Measurements from ENCODE around the gene RPL37A.

RPL37A gene

DNA sequence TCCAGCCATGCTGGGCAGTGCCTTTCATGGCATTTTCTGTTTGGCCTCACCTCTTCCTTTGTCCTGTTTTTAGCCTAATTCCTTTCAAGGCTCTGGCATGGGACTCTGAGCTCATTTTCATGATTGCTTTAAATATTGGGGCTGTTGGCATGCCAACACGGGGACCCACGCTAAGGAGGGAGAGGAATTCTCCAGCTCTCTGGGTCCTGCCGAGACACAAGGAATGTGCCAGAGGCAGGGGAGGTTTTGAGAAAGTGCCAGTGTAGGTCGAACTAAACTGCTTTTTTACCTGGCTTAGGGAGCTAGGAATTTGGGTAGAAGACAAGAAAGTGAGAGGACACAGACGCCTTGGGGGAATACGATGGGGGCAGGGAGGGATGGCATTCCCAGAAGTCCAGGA is 42.3 kb downstream of the RPL37A start:
- TF ChIP-seq, protein P1, sequence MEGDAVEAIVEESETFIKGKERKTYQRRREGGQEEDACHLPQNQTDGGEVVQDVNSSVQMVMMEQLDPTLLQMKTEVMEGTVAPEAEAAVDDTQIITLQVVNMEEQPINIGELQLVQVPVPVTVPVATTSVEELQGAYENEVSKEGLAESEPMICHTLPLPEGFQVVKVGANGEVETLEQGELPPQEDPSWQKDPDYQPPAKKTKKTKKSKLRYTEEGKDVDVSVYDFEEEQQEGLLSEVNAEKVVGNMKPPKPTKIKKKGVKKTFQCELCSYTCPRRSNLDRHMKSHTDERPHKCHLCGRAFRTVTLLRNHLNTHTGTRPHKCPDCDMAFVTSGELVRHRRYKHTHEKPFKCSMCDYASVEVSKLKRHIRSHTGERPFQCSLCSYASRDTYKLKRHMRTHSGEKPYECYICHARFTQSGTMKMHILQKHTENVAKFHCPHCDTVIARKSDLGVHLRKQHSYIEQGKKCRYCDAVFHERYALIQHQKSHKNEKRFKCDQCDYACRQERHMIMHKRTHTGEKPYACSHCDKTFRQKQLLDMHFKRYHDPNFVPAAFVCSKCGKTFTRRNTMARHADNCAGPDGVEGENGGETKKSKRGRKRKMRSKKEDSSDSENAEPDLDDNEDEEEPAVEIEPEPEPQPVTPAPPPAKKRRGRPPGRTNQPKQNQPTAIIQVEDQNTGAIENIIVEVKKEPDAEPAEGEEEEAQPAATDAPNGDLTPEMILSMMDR (IDR thresholded peaks at IDR 0.05; ENCODE audit: low read depth, low read length, missing control alignments): no peak
- no peak overlapping the region for H3K4me3 ChIP-seq (replicated peaks; ENCODE audit: low read depth, low read length)
- DNase-seq (ENCODE audit: extremely low read depth, low read depth): no peak

DNA sequence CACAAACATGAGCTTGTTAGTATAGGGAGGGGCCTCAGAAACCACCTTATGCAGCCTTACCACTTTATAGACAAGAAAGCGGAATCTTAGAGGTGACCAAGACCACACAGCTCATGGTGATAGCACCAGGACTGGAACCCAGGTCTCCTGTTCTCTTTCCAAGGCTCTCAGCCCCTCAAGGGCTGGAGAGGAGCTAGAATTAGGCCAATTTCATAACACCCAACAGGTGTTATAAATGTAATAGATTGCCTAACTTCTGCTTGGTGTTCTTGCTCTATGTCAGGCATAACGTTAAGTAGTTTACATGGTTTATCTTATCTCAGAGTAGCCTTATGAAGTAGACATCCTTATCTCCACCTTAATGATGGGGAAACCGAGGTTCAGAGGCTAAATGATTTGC is 42.9 kb downstream of the RPL37A start:
- TF ChIP-seq, protein P1 (IDR thresholded peaks at IDR 0.05; ENCODE audit: low read depth, low read length, missing control alignments): no peak

GRCh38 chr2:216545359-216545758 is 46.7 kb downstream of the RPL37A start:
- peak; percentile 89 for DNase-seq (ENCODE audit: extremely low read depth, low read depth)
- TF ChIP-seq, protein P1 (IDR thresholded peaks at IDR 0.05; ENCODE audit: low read depth, low read length, missing control alignments): no peak
- no peak overlapping the region for H3K4me3 ChIP-seq (replicated peaks; ENCODE audit: low read depth, low read length)

More for the DNA sequence above, 42.9 kb downstream of the RPL37A start:
- no peak for DNase-seq (ENCODE audit: extremely low read depth, low read depth)
- no peak overlapping the region for H3K4me3 ChIP-seq (replicated peaks; ENCODE audit: low read depth, low read length)

DNA sequence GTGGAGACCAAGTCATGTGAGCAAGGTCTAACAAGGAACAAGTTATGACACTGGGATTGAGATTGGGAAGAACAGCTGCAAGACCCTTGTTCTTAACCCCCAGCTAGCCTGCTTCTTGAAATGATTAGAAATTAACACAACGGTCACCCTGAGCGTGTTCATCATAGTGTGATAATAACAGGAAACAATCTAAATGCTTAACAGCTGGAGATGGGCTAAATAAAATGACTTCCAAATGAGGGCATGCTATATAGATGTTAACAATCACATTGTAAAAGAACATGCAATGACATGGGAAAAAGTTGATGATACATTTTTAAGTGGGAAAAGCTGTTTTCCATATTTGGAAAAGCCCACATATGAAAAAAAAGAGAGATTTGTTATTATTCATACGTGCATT is 47.6 kb downstream of the RPL37A start:
- DNase-seq (ENCODE audit: extremely low read depth, low read depth): no peak
- TF ChIP-seq, protein P1 (IDR thresholded peaks at IDR 0.05; ENCODE audit: low read depth, low read length, missing control alignments): no peak
- H3K4me3 ChIP-seq (replicated peaks; ENCODE audit: low read depth, low read length): no peak overlapping the region

- TF ChIP-seq, protein P1 (IDR thresholded peaks at IDR 0.05; ENCODE audit: low read depth, low read length, missing control alignments): no peak
- no peak overlapping the region for H3K4me3 ChIP-seq (replicated peaks; ENCODE audit: low read depth, low read length)
- no peak for DNase-seq (ENCODE audit: extremely low read depth, low read depth)
Observed at GRCh38 chr2:216546641-216547403, 48.2 kb downstream of the RPL37A start.

GRCh38 chr2:216548901-216549331 is 50.3 kb downstream of the RPL37A start:
- no peak overlapping the region for H3K4me3 ChIP-seq (replicated peaks; ENCODE audit: low read depth, low read length)
- TF ChIP-seq, protein P1 (IDR thresholded peaks at IDR 0.05; ENCODE audit: low read depth, low read length, missing control alignments): no peak
- DNase-seq (ENCODE audit: extremely low read depth, low read depth): no peak
